GM18951 (cell line): Measurements from ENCODE around the gene DGKD.

Source experiments
- POLR2A ChIP-seq: IDR thresholded peaks from 4 replicates; pipeline ENCODE4 v1.6.1; 2011; ENCODE audit warnings: mild to moderate bottlenecking; ENCODE audit not compliant: insufficient read length, insufficient read depth; ENCODE audit errors: extremely low read depth
- in situ Hi-C: fragments of 300-500 bp; cut with MboI; formaldehyde crosslinking; loops from one replicate; pipeline ENCODE4 v1.12.0; 2022; ENCODE audit warnings: low sequenced_read_pairs, mixed read lengths, inconsistent platforms; ENCODE audit not compliant: unreplicated experiment

DGKD gene

GRCh38 chr2:233495503-233496496 is 141.5 kb downstream of the DGKD start:
- in situ Hi-C loops = no loop called here
- TF ChIP-seq POLR2A = no peak

GRCh38 chr2:233497692-233498091 is 143.4 kb downstream of the DGKD start:
- TF ChIP-seq POLR2A = no peak
- in situ Hi-C loops = no loop called here

- in situ Hi-C loops = no loop called here
- no peak for TF ChIP-seq POLR2A
These were observed 143.8 kb downstream of the DGKD start for GRCh38 chr2:233498126-233498525.

- in situ Hi-C loops = no loop called here
- TF ChIP-seq POLR2A = no peak
These were observed 145.6 kb downstream of the DGKD start for GRCh38 chr2:233499928-233500327.

GRCh38 chr2:233501198-233502076 is 147.1 kb downstream of the DGKD start:
- no peak for TF ChIP-seq POLR2A
- in situ Hi-C loops = no loop called here

- in situ Hi-C loops = no loop called here
These were observed 149.2 kb downstream of the DGKD start for GRCh38 chr2:233503481-233503880.

GRCh38 chr2:233503947-233504637 is 149.8 kb downstream of the DGKD start:
- TF ChIP-seq POLR2A = no peak
- in situ Hi-C loops = no loop called here

More at GRCh38 chr2:233503481-233503880, 149.2 kb downstream of the DGKD start:
- TF ChIP-seq POLR2A = no peak

GRCh38 chr2:233513953-233514655 is 159.8 kb downstream of the DGKD start:
- no peak for TF ChIP-seq POLR2A
- in situ Hi-C loops = no loop called here

GRCh38 chr2:233519787-233520611 is 165.7 kb downstream of the DGKD start:
- TF ChIP-seq POLR2A = no peak
- in situ Hi-C loops = no loop called here
